MM.1S (cell line): Measurements from ENCODE around the gene KLHL12.
"Not testable (repeated sequence)": the region's sequence is repeated elsewhere in the genome, so short reads cannot be mapped to it uniquely, and the experiment has no call there.

ENCODE experiments used
- DNase-seq: peaks from one replicate; pipeline ENCODE4 v3.0.0-alpha.2; 2015
- H2AFZ ChIP-seq: fragments of 300-600 bp; sonication (generic); 2 replicates; pipeline ENCODE4 v1.6.0; 2016; ENCODE audit warnings: antibody characterized with exemption, low read length
- H3F3A ChIP-seq: fragments of 300-600 bp; sonication (generic); 2 replicates; pipeline ENCODE4 v1.6.1; 2016; ENCODE audit warnings: mild to moderate bottlenecking, antibody characterized with exemption, low read length, moderate library complexity, mixed read lengths; ENCODE audit not compliant: insufficient read depth
- H3K27ac ChIP-seq: fragments of 300-600 bp; sonication (generic); 2 replicates; pipeline ENCODE4 v1.5.1; 2016; ENCODE audit warnings: mild to moderate bottlenecking, low read length
- H3K27me3 ChIP-seq: fragments of 300-600 bp; sonication (generic); replicated peaks from 2 replicates; pipeline ENCODE4 v1.6.0; 2016; ENCODE audit warnings: low read length; ENCODE audit not compliant: insufficient read depth
- H3K36me3 ChIP-seq: fragments of 300-600 bp; sonication (generic); replicated peaks from 2 replicates; pipeline ENCODE4 v1.6.1; 2016; ENCODE audit warnings: mild to moderate bottlenecking, low read length, mixed read lengths; ENCODE audit not compliant: insufficient read depth
- H3K4me1 ChIP-seq: fragments of 300-600 bp; sonication (generic); 2 replicates; pipeline ENCODE4 v1.6.1; 2016; ENCODE audit warnings: low read length, mixed read lengths
- H3K4me2 ChIP-seq: fragments of 300-600 bp; sonication (generic); 2 replicates; pipeline ENCODE4 v1.6.0; 2016; ENCODE audit warnings: low read depth, low read length
- H3K4me3 ChIP-seq: fragments of 300-600 bp; sonication (generic); 2 replicates; pipeline ENCODE4 v1.5.1; 2016; ENCODE audit warnings: low read length, mixed read lengths
- H3K79me2 ChIP-seq: fragments of 300-600 bp; sonication (generic); 2 replicates; pipeline ENCODE4 v1.6.1; 2016; ENCODE audit warnings: mixed run types, low read length, mixed read lengths
- H3K9ac ChIP-seq: fragments of 300-600 bp; sonication (generic); 2 replicates; pipeline ENCODE4 v1.6.1; 2016; ENCODE audit warnings: low read length, mixed read lengths
- H3K9me2 ChIP-seq: fragments of 300-600 bp; sonication (generic); replicated peaks from 2 replicates; pipeline ENCODE4 v1.6.1; 2016; ENCODE audit warnings: mild to moderate bottlenecking, low read length, mixed read lengths; ENCODE audit not compliant: insufficient read depth
- H3K9me3 ChIP-seq: fragments of 300-600 bp; sonication (generic); replicated peaks from 2 replicates; pipeline ENCODE4 v1.6.1; 2016; ENCODE audit warnings: mild to moderate bottlenecking, low read length, mixed read lengths; ENCODE audit not compliant: insufficient read depth
- H4K20me1 ChIP-seq: fragments of 300-600 bp; sonication (generic); 2 replicates; pipeline ENCODE4 v1.6.1; 2016; ENCODE audit warnings: mild to moderate bottlenecking, low read length, moderate library complexity, mixed read lengths; ENCODE audit not compliant: insufficient read depth
- CTCF ChIP-seq: fragments of 300-600 bp; sonication (generic); IDR thresholded peaks from 2 replicates; pipeline ENCODE4 v1.5.1; 2016; ENCODE audit warnings: antibody characterized with exemption, low read length, mixed read lengths
- EZH2 ChIP-seq: fragments of 300-600 bp; sonication (generic); optimal IDR thresholded peaks from 2 replicates; pipeline ENCODE3; 2017; ENCODE audit warnings: low read depth, mild to moderate bottlenecking, antibody characterized with exemption, low read length, mixed read lengths
- EZH2phosphoT487 ChIP-seq: fragments of 300-600 bp; sonication (generic); IDR thresholded peaks from 2 replicates; pipeline ENCODE4 v1.6.1; 2018; ENCODE audit warnings: antibody characterized with exemption, low read length

KLHL12 gene

GRCh38 chr1:202908998-202909397, 18.0 kb downstream of the KLHL12 start:
- Histone ChIP-seq H4K20me1 (no peaks in the 10 kb centered on the region), H3F3A (0 out of 2 replicates have a peak, but pooled peaks cover 3% of the 10 kb centered on the region), H3K27me3 (no peaks in the 10 kb centered on the region), H2AFZ (no peak overlapping the region), H3K9ac (no peak overlapping the region), H3K4me1 (no peaks in the 10 kb centered on the region), H3K36me3 (peaks cover 5% of the 10 kb centered on the region; the same call in 1 of the 2 replicates), H3K4me3 (no peak overlapping the region), H3K4me2 (no peak overlapping the region), H3K9me3 (no peaks in the 10 kb centered on the region), H3K79me2 (no peaks in the 10 kb centered on the region), H3K27ac (no peak overlapping the region), H3K9me2 (no peaks in the 10 kb centered on the region)
- TF ChIP-seq EZH2phosphoT487 = no peak
- no peak for TF ChIP-seq CTCF
- DNase-seq = no peak

- Histone ChIP-seq H3K9me3 (no peaks in the 10 kb centered on the region), H3K4me1 (no peaks in the 10 kb centered on the region), H3K36me3 (no peaks in the 10 kb centered on the region; the same call in 1 of the 2 replicates), H3K79me2 (no peaks in the 10 kb centered on the region), H2AFZ (no peak overlapping the region), H3K4me2 (no peak overlapping the region), H3K27me3 (no peaks in the 10 kb centered on the region), H4K20me1 (no peaks in the 10 kb centered on the region), H3F3A (no peaks in the 10 kb centered on the region), H3K9me2 (no peaks in the 10 kb centered on the region), H3K9ac (no peak overlapping the region), H3K4me3 (no peak overlapping the region), H3K27ac (no peak overlapping the region)
- TF ChIP-seq EZH2phosphoT487 (no peak), CTCF (no peak), EZH2 (no peak)
- no peak for DNase-seq
Measured at GRCh38 chr1:202905331-202905730, 21.7 kb downstream of the KLHL12 start.

DNA sequence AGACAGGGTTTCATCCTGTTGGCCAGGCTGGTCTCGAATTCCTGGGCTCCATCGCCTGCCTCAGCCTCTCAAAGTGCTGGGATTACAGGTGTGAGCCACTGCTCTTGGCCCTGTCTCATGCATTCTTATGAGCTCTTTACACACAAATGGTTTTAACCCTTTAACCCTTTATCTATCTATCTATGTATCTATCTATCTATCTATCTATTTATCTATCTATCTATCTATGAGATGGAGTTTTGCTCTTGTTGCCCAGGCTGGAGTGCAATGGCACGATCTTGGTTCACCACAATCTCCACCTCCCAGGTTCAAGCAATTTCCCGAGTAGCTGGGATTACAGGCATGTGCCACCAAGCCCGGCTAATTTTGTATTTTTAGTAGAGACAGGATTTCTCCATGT, 23.2 kb downstream of the KLHL12 start:
- H3K9me3 ChIP-seq, H3K4me3 ChIP-seq, H3K27ac ChIP-seq, H2AFZ ChIP-seq, H3K4me1 ChIP-seq, H4K20me1 ChIP-seq, H3K4me2 ChIP-seq, DNase-seq, H3K9ac ChIP-seq, H3K9me2 ChIP-seq, H3K27me3 ChIP-seq, H3K79me2 ChIP-seq, H3F3A ChIP-seq, H3K36me3 ChIP-seq: not testable (repeated sequence)

GRCh38 chr1:202901555-202901954, 25.5 kb downstream of the KLHL12 start:
- H3K4me1 ChIP-seq = no peaks in the 10 kb centered on the region
- no peaks in the 10 kb centered on the region for H3K9me3 ChIP-seq
- no peak for DNase-seq
- no peak overlapping the region for H3K4me3 ChIP-seq
- 0 out of 2 replicates have a peak, but pooled peaks cover 3% of the 10 kb centered on the region for H3K36me3 ChIP-seq
- no peak overlapping the region for H3K27ac ChIP-seq
- no peaks in the 10 kb centered on the region for H3K9me2 ChIP-seq
- TF ChIP-seq EZH2 (no peak), CTCF (no peak), EZH2phosphoT487 (no peak)
- no peaks in the 10 kb centered on the region for H3F3A ChIP-seq
- no peaks in the 10 kb centered on the region for H3K79me2 ChIP-seq
- no peak overlapping the region for H3K4me2 ChIP-seq
- H2AFZ ChIP-seq = no peak overlapping the region
- no peaks in the 10 kb centered on the region for H3K27me3 ChIP-seq
- H3K9ac ChIP-seq = no peak overlapping the region
- H4K20me1 ChIP-seq = no peaks in the 10 kb centered on the region
